Measurements from ENCODE around the gene FGD6.
"Not testable (repeated sequence)": the region's sequence is repeated elsewhere in the genome, so short reads cannot be mapped to it uniquely, and the experiment has no call there.

FGD6 gene

DNA sequence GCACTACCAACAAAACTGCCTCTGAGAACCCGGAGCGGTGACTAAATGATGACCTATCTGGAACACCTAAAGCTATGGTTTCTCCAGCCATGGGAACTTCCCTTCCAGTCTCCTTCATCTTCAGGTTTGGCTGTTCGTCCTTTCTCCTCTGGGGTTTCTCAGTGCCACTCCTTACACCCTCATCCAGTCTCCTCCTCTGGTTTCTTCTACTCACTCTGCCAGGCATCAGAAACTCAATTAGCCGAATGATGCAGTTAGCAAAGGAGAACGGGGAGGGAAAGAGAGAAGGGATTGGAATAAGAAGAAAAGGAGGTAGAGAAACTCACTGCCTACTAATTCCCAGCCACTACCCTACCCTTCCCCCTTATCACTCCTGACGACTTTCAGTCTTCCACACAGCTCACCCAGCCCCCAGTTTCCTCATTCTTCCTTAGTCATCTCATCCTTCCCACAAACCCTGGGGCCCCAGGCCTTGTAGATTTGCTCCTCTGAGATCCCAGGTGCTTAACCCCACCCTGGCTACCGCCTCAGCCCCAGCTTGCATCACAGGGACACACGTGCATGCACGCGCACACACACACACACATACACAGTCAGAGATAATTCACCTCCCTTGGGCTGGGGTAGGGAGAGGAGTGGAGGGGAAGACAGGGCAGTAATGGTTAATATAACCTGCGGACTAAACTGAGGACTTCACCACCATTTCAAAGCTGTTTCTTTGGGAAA lies 13.0 kb downstream of the FGD6 start:
- DNase-seq: peak; percentile 92

DNA sequence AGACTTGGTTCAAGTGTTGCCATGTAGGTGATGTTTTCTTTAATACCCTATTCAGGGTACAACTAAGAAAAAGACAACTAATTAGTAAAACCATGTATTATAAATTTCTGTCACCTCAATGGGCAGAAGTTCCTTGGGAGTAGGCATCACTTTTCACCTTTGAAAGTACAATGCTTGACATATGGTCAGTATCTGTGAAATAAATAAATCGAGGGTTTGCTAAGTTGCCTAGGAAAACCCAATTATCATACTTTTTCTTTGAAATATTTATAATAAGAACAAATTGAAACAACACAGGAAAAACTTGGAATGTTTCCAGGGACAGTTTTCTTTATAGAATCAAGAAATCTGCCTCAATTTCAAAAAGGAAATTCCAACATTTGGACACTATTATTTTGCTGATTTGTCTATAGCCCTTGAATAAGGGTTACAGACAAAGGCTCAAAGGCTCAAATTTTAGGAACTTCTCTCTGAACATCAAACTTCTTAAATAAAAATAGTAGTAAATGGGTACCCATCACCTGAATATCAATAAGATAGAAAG lies 13.7 kb downstream of the FGD6 start:
- no peak for DNase-seq

DNA sequence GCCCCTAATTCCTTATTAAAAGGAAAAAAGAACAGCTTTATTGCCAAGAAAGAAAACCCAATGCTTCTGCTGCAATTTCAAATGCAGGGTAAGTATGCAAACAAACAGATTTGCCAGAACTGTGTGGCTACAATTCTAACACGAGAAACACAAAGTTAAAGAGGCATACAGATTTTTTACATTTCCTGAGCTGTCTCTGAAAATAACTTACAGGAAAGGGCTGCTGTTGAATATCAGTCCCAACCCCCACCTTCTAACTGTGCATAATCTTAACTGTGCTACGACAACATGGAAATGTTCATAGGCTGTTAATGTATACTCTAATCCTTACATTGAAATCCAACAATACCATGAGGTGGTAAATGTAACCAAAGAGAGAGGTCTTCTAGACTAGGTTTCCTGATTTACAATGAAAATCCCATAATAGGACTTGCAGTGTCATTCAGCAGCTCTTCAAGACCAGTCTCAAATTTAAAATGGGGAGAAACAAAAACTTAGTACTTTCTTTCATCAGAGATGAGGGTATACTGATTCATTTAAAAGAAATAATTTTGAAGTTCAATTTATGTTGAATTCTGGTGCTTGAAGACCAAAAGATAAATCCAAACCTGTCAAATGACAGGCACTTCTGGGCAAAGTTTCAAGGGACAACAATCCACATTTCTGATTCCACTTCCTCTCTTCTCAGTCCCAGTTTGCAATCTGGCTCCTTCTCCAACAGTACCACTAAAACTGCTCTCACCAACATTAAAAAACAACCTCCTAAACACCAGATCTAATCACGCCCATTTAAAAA lies 14.4 kb downstream of the FGD6 start:
- peak; percentile 57 for DNase-seq

GRCh38 chr12:95201056-95201670 lies 16.1 kb downstream of the FGD6 start:
- peak; percentile 69 for DNase-seq

- DNase-seq: no peak
These were observed 17.0 kb downstream of the FGD6 start for GRCh38 chr12:95200128-95200894.

DNA sequence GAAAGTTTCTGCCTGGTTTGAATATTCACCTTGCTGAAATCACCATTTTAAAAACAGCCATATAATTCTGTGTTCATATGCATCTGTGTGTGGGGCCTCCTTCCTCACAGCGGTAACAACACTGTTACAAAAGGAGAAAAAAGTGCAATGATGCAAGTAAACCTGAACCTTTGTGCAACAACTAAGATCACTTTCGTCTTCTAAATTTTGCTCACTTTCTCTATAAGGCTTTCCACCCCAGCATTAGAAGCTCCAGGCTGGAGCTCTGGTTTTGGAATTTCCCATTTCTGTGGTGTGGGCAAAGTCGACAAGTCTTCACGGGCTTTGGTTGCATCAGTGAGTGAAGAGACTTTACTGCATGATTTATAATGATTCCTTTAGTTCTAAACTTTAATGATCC lies 18.4 kb downstream of the FGD6 start:
- no peak for DNase-seq

- DNase-seq: no peak
These were observed 19.6 kb downstream of the FGD6 start for GRCh38 chr12:95197636-95198035.

GRCh38 chr12:95196875-95197569 lies 20.2 kb downstream of the FGD6 start:
- DNase-seq: not testable (repeated sequence)

DNA sequence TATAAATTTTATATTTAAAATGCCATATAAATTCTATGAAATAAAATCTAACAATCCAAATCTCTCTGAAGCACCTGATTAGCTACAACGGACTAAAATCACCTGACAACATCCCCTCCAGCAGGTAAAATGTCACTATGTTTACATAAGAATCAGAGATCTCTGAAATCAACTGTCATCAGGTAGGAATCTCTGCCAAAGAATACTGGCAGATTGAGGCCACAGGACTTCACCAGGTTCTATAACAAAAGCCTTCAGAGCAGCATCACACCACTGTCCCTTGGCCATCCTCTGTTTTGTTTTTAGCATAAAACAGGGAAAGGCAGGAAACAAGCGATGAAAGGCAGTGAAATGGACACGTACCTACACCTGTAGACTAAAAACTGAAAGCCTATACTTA lies 22.1 kb downstream of the FGD6 start:
- no peak for DNase-seq

GRCh38 chr12:95193139-95193538 lies 24.1 kb downstream of the FGD6 start:
- no peak for DNase-seq

- no peak for DNase-seq
These were observed 25.0 kb downstream of the FGD6 start for GRCh38 chr12:95192271-95192670.

DNA sequence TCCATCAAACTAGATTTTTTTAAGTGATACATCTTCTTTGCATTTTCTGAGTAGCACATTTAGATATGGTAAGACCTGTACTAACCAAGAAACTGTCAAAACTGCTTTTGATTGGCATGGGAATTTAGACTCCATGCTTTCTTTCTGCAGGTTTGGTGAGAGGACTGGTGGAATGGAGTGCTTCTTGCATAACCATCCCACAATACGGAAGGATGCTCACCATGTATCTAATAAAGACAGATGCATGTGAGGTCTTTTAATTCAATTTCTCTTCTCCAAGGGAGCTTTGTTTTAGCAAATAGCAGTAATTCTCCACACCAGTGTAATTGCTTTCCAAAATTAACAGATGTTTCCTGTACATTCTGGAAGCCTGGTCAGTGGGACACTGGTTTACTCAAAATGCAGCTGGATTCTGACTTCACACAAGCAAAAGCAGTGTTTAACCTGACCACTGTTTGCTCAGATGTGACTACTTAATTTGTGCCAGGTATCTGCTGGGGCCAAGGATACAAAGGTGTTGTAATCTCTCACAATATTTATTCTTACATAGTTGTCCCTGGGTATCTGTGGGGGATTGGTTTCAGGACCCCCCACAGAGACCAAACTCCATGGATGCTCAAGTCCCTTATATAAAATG lies 26.1 kb downstream of the FGD6 start:
- DNase-seq: no peak

- no peak for DNase-seq
These were observed 29.3 kb downstream of the FGD6 start for GRCh38 chr12:95187865-95188415.

GRCh38 chr12:95185854-95186253 lies 31.4 kb downstream of the FGD6 start:
- no peak for DNase-seq

DNA sequence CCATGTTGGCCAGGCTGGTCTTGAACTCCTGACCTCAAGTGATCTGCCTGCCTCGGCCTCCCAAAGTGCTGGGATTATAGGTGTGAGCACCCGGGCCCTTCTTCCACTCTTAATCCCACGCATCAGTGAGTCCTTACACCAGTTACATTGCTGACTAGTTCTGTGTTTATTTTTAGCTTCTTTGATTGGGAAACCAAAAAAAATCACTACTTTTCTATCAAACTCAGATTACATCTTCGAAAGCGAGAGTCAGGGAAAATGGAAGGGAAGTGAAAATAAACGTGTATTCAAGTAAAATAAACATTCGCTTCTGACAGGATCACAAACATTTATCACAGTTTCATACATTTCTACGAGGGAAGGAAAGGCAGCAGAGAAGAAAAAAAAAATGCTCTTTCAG lies 32.2 kb downstream of the FGD6 start:
- DNase-seq: no peak

DNA sequence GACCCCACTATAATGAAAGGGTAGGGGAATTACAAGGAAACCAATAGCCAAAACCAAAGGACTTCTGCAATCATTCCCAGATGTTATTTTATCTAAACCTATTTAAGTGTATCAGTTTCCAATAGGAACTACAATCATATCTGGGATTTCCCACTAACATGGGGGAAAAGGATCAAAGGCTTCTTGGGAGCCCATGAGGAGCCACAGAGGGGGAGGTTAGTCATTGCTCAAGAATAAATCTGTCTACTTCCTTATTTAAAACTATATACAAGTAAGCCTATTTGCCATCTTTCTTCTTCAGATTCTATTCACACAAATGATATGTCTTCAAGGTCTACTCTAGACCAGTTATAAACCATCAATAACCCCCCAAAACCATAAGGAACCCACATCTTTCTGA lies 33.1 kb downstream of the FGD6 start:
- DNase-seq: no peak

DNA sequence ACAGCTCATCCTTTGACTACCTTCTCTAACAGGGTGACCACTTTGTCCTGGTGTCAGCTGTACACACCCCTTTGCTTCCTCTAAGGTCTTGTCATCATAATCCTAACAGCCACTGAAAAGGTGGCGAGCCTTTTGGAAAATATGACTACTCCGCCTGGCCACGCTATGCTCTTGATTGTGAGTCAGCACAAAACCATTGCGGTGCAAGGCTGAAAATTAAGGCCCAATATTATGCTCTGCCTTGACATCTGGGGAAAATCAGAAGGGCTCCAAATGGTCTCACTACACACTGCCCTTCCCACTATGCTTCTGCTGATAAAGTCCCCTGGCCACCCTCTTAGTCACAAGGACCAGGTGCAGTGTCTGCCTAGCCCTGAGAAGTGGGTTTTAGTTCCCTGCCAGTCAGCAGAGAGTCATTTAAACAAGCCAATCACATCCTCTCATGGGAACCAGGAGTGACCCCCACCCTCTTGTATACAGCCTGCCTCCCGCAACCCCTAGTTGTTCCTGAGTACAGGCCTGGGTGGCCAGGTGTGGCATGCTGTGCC lies 34.3 kb downstream of the FGD6 start:
- peak; percentile 80 for DNase-seq

DNA sequence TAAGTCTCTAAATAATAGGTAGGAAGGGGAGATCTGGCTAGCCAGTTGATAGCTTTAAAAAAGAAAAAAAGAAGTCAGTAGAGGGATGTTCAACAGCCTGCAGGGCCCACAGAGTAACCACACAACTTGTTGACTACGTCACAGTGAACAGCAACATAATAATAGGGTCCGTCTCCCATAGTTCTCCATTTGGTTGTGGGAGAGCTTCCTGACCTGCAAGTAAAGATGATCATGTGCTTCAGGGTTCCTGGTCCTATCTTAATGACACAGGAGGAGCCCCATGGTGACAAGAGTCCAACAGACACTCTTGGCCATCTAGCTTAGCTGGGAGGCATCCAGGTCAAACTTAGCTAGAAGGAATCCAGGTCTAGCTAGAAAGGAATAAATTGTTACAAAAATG lies 36.2 kb downstream of the FGD6 start:
- no peak for DNase-seq

DNA sequence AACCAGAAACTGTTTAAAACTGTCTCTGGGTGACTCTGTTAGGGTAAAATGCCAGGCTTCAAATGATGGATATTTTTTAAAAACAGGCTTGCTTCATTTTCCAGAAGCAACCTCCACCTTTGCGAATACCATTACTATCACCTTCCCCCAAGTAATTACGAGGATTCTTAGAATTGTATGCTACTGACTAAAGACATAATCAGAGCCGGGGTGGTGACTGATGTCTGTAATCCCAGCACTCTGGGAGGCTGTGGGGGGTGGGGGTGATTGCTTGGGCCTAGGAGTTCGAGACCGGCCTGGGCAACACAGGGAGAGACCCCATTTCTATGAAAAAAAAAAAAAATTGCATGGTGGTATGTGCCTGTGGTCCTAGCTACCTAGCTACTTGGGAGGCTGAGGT lies 38.3 kb downstream of the FGD6 start:
- DNase-seq: no peak

GRCh38 chr12:95178136-95178535 lies 39.1 kb downstream of the FGD6 start:
- no peak for DNase-seq

Measured in fibroblast of skin of abdomen (primary cell).